HG03025 (cell line): Measurements from ENCODE around the gene FOXN3.
"Not testable (repeated sequence)": the region's sequence is repeated elsewhere in the genome, so short reads cannot be mapped to it uniquely, and the experiment has no call there.

ENCODE experiments used
- ATAC-seq: cut with Tn5 transposase; IDR thresholded peaks from one replicate; pipeline ENCODE4 v1.9.1; 2021; ENCODE audit warnings: mild to moderate bottlenecking, moderate library complexity; ENCODE audit not compliant: unreplicated experiment, low FRiP score

Gene FOXN3

GRCh38 chr14:89123215-89123614 lies 293.8 kb downstream of the FOXN3 start:
- no peak for ATAC-seq

- ATAC-seq = no peak
These were observed 294.9 kb downstream of the FOXN3 start for GRCh38 chr14:89121968-89122620.

- no peak for ATAC-seq
These were observed 300.0 kb downstream of the FOXN3 start for GRCh38 chr14:89117012-89117411.

- ATAC-seq = no peak
These were observed 302.9 kb downstream of the FOXN3 start for GRCh38 chr14:89114109-89114508.

- ATAC-seq = no peak
These were observed 304.3 kb downstream of the FOXN3 start for GRCh38 chr14:89112720-89113119.

GRCh38 chr14:89111766-89112543 lies 305.1 kb downstream of the FOXN3 start:
- not testable (repeated sequence) for ATAC-seq

- not testable (repeated sequence) for ATAC-seq
These were observed 305.8 kb downstream of the FOXN3 start for GRCh38 chr14:89111232-89111631.

- no peak for ATAC-seq
These were observed 306.9 kb downstream of the FOXN3 start for GRCh38 chr14:89110110-89110509.

GRCh38 chr14:89108608-89109007 lies 308.4 kb downstream of the FOXN3 start:
- ATAC-seq = no peak

GRCh38 chr14:89107626-89108025 lies 309.4 kb downstream of the FOXN3 start:
- no peak for ATAC-seq
